NAMALWA (cell line): ENCODE results near the gene CD226.
"Not testable (repeated sequence)": the region's sequence is repeated elsewhere in the genome, so short reads cannot be mapped to it uniquely, and the experiment has no call there.

Experiments
- DNase-seq: peaks from one replicate; pipeline ENCODE4 v3.0.0-alpha.2; 2015; ENCODE audit warnings: low spot score

Gene CD226

GRCh38 chr18:69947361-69948133, at the start of gene CD226:
TSS of gene CD226 (minus strand) at chr18:69947873. CDS start at chr18:69947406, 467 bp downstream.
- no peak for DNase-seq

GRCh38 chr18:69996951-69997798, 49.5 kb upstream of the CD226 start:
- no peak for DNase-seq

GRCh38 chr18:69996417-69996816, 48.7 kb upstream of the CD226 start:
- DNase-seq, result no peak

- DNase-seq, result no peak
Observed at GRCh38 chr18:69995774-69996173, 48.1 kb upstream of the CD226 start.

GRCh38 chr18:69992776-69993175, 45.1 kb upstream of the CD226 start:
- DNase-seq, result no peak

- DNase-seq, result no peak
Observed at GRCh38 chr18:69987870-69988269, 40.2 kb upstream of the CD226 start.

GRCh38 chr18:69985239-69985638, 37.6 kb upstream of the CD226 start:
- DNase-seq, result no peak

- no peak for DNase-seq
Observed at GRCh38 chr18:69982417-69982816, 34.7 kb upstream of the CD226 start.

- DNase-seq, result no peak
Observed at GRCh38 chr18:69981948-69982347, 34.3 kb upstream of the CD226 start.

- DNase-seq, result no peak
Observed at GRCh38 chr18:69980982-69981804, 33.5 kb upstream of the CD226 start.

GRCh38 chr18:69980509-69980908, 32.8 kb upstream of the CD226 start:
- DNase-seq, result no peak

- no peak for DNase-seq
Observed at GRCh38 chr18:69978732-69979715, 31.4 kb upstream of the CD226 start.

- not testable (repeated sequence) for DNase-seq
Observed at GRCh38 chr18:69975294-69975693, 27.6 kb upstream of the CD226 start.

GRCh38 chr18:69974365-69974764, 26.7 kb upstream of the CD226 start:
- no peak for DNase-seq

GRCh38 chr18:69969491-69969890, 21.8 kb upstream of the CD226 start:
- no peak for DNase-seq

GRCh38 chr18:69968039-69968438, 20.4 kb upstream of the CD226 start:
- DNase-seq, result no peak

- DNase-seq, result no peak
Observed at GRCh38 chr18:69963196-69963595, 15.5 kb upstream of the CD226 start.

- no peak for DNase-seq
Observed at GRCh38 chr18:69961718-69962117, 14.0 kb upstream of the CD226 start.

GRCh38 chr18:69958422-69958821, 10.7 kb upstream of the CD226 start:
- no peak for DNase-seq

GRCh38 chr18:69957747-69958146, 10.1 kb upstream of the CD226 start:
- no peak for DNase-seq
